GM12878 (cell line): ENCODE results near the gene MYO1D. TPM values are rescaled to one million over a fixed set of nuclear protein-coding genes. Genes with fewer than 3 reads are reported as not detected.

ENCODE experiments used
- ATAC-seq: fragments of 200-7000 bp; cut with Tn5 transposase; 3 replicates; pipeline ENCODE4 v1.9.1; 2020; ENCODE audit warnings: mild to moderate bottlenecking, moderate library complexity
- BruUV-seq: library from RNA; stranded (reverse); fragments of 400-500 nt; replicated peaks from 2 replicates; lab custom pipeline; 2021; lab: Mats Ljungman, UMichigan
- CTCF ChIA-PET: fragments of 300-600 bp; sonication (Branson Sonifier 250); formaldehyde crosslinking; extraction: SDS; loops from one replicate; lab custom pipeline; 2021; ENCODE audit warnings: inconsistent platforms; lab: Yijun Ruan, JAX
- POLR2A ChIA-PET: fragments of 350-600 bp; formaldehyde crosslinking; extraction: SDS; loops from one replicate; lab custom pipeline; 2021; ENCODE audit warnings: inconsistent platforms; lab: Charles Lee
- RAD21 ChIA-PET: fragments of 300-600 bp; sonication (Branson Sonifier 250); formaldehyde crosslinking; loops from one replicate; lab custom pipeline; 2023; ENCODE audit warnings: antibody characterized with exemption; ENCODE audit not compliant: unreplicated experiment; lab: Charles Lee
- SMC1A ChIA-PET: fragments of 300-600 bp; sonication (Branson Sonifier 250); formaldehyde crosslinking; loops from one replicate; lab custom pipeline; 2023; ENCODE audit not compliant: unreplicated experiment, uncharacterized antibody; lab: Charles Lee
- DNase-seq: peaks from one replicate; pipeline ENCODE4 v3.0.0-alpha.2; 2011; ENCODE audit warnings: low read depth, low spot score
- FAIRE-seq: peaks from 3 replicates; lab custom pipeline; 2011; peaks lifted over from hg19 to GRCh38; lab: Jason Lieb, UNC
- H2AFZ ChIP-seq: 2 replicates; pipeline ENCODE4 v1.6.0; 2011; ENCODE audit warnings: low read depth, low read length, control low read depth; ENCODE audit not compliant: control insufficient read depth
- H3K27ac ChIP-seq: 2 replicates; pipeline ENCODE4 v1.5.1; 2011; ENCODE audit warnings: control low read depth; ENCODE audit not compliant: control insufficient read depth, insufficient read depth
- H3K27me3 ChIP-seq, 2 experiments: replicated peaks in 1 of 2; 2 replicates each; pipeline versions ENCODE4 v1.6.0 to v1.6.1; 2011; ENCODE audit warnings: low read length in 1 of 2; ENCODE audit not compliant: control insufficient read depth in 2 of 2, insufficient read depth in 2 of 2
- H3K36me3 ChIP-seq, 2 experiments: 2 replicates each; pipeline ENCODE4 v1.5.1; 2011; ENCODE audit warnings: low read length in 1 of 2; ENCODE audit not compliant: control insufficient read depth in 2 of 2, insufficient read depth in 2 of 2
- H3K4me1 ChIP-seq: 2 replicates; pipeline ENCODE4 v1.6.1; 2011; ENCODE audit warnings: mild to moderate bottlenecking, low read length, moderate library complexity, mixed read lengths; ENCODE audit not compliant: control insufficient read depth, insufficient read depth
- H3K4me2 ChIP-seq: 2 replicates; pipeline ENCODE4 v1.6.0; 2011; ENCODE audit warnings: control low read depth; ENCODE audit not compliant: control insufficient read depth, insufficient read depth
- H3K4me3 ChIP-seq: fragments of 200-600 bp; sonication (generic); 2 replicates; pipeline ENCODE4 v1.5.1; 2016
- H3K79me2 ChIP-seq: 2 replicates; pipeline ENCODE4 v1.6.0; 2011; ENCODE audit warnings: low read length; ENCODE audit not compliant: control insufficient read depth, insufficient read depth
- H3K9ac ChIP-seq: 2 replicates; pipeline ENCODE4 v1.8.0; 2011; ENCODE audit warnings: low read length, control low read depth, mixed read lengths; ENCODE audit not compliant: control insufficient read depth, insufficient read depth
- H3K9me3 ChIP-seq: replicated peaks from 3 replicates; pipeline ENCODE4 v1.5.1; 2011; ENCODE audit warnings: mild to moderate bottlenecking, low read length; ENCODE audit not compliant: control insufficient read depth, insufficient read depth
- H4K20me1 ChIP-seq: 2 replicates; pipeline ENCODE4 v1.6.0; 2011; ENCODE audit not compliant: control insufficient read depth, insufficient read depth
- FOXM1 ChIP-seq: IDR thresholded peaks from 2 replicates; pipeline ENCODE4 v1.6.1; 2012; ENCODE audit warnings: low read depth, mild to moderate bottlenecking, inconsistent platforms, low read length, moderate library complexity
- NFXL1 ChIP-seq: fragments of 450-650 bp; IDR thresholded peaks from 2 replicates; pipeline ENCODE4 v1.6.1; 2017; ENCODE audit warnings: antibody characterized with exemption, mild to moderate bottlenecking, borderline replicate concordance
- NR2C2 ChIP-seq: IDR thresholded peaks from 2 replicates; pipeline ENCODE4 v1.6.1; 2011; ENCODE audit warnings: borderline replicate concordance, low read depth; ENCODE audit not compliant: control insufficient read depth, insufficient read length
- RCOR1 ChIP-seq: conservative IDR thresholded peaks from 2 replicates; pipeline ENCODE4 v1.6.1; 2012; ENCODE audit warnings: low read depth, low read length, improper control_type of control experiment
- SMAD1 ChIP-seq: fragments of 450-650 bp; IDR thresholded peaks from 2 replicates; pipeline ENCODE4 v1.6.1; 2018; ENCODE audit warnings: mild to moderate bottlenecking, low read depth; ENCODE audit not compliant: partially characterized antibody
- SMAD5 ChIP-seq: IDR thresholded peaks from 2 replicates; pipeline ENCODE4 v1.6.1; 2016; ENCODE audit warnings: antibody characterized with exemption, low read depth
- STAT1 ChIP-seq: fragments of 450-650 bp; conservative IDR thresholded peaks from 2 replicates; pipeline ENCODE4 v1.6.1; 2014; ENCODE audit warnings: antibody characterized with exemption, mild to moderate bottlenecking
- TBL1XR1 ChIP-seq: IDR thresholded peaks from 2 replicates; pipeline ENCODE4 v1.6.1; 2012; ENCODE audit warnings: low read depth, low read length, improper control_type of control experiment
- ZBED1 ChIP-seq: IDR thresholded peaks from 2 replicates; pipeline ENCODE4 v1.6.1; 2016; ENCODE audit warnings: borderline replicate concordance
- WGBS: methylation state at CpG from one replicate; pipeline ENCODE4 v1.1.6; 2016; ENCODE audit warnings: low lambda C conversion rate; ENCODE audit not compliant: insufficient replicate concordance, insufficient coverage; ENCODE audit errors: missing lambda C conversion rate; 5-methylcytosine and 5-hydroxymethylcytosine counted together
- in situ Hi-C: fragments of 300-500 bp; cut with MboI; formaldehyde crosslinking; loops from 9 replicates; pipeline ENCODE4 v1.14.3; 2018; ENCODE audit warnings: mixed read lengths
- intact Hi-C: fragments of 100-400 bp; cut with micrococcal nuclease; formaldehyde crosslinking; loops from one replicate; pipeline ENCODE4 v1.14.2; 2022; ENCODE audit not compliant: unreplicated experiment
- polyA plus RNA-seq, 11 experiments: library from polyadenylated mRNA; depleted of rRNA in 4 of 11; unstranded in 6 of 11; stranded (reverse) in 5 of 11; fragments of >200 nt; fragmentation: Nextera tagmentation in 4 of 11; fragmentation: Illumina TruSeq in 1 of 11; extraction: Ambion mirVana in 4 of 11; extraction: Trizol in 1 of 11; gene quantifications; 1 replicate in 1 of 11; 2 replicates in 10 of 11; pipeline versions ENCODE4 v1.2.1 to v1.2.3, GENCODE V29; 2011 to 2016; ENCODE audit warnings: inconsistent platforms in 2 of 11, missing spikeins in 2 of 11, low read depth in 1 of 11
- total RNA-seq, 4 experiments: library from RNA; depleted of rRNA in 3 of 4; stranded (reverse); fragments of >200 nt in 3 of 4; fragmentation: Illumina TruSeq in 1 of 4; extraction: Trizol in 1 of 4; gene quantifications; 2 replicates each; pipeline versions ENCODE4 v1.2.1 to v1.2.3, GENCODE V29; 2013 to 2021
- TF ChIP-seq, protein P1 (sequence below): IDR thresholded peaks from 2 replicates; pipeline ENCODE4 v1.6.1; 2011; ENCODE audit warnings: low read depth, low read length, improper control_type of control experiment, borderline replicate concordance
- TF ChIP-seq, protein P2 (sequence below): fragments of 450-650 bp; IDR thresholded peaks from 2 replicates; pipeline ENCODE4 v1.6.1; 2017; ENCODE audit warnings: mild to moderate bottlenecking, low read depth, inconsistent platforms; ENCODE audit not compliant: poor library complexity, severe bottlenecking

MYO1D gene
- total and polyA plus RNA-seq, 10 of the 15 experiments (the other 5 are each of a cell fraction or from before 2014, with no cell fraction given): 1.8 to 37.7 (median 25.4) TPM

DNA sequence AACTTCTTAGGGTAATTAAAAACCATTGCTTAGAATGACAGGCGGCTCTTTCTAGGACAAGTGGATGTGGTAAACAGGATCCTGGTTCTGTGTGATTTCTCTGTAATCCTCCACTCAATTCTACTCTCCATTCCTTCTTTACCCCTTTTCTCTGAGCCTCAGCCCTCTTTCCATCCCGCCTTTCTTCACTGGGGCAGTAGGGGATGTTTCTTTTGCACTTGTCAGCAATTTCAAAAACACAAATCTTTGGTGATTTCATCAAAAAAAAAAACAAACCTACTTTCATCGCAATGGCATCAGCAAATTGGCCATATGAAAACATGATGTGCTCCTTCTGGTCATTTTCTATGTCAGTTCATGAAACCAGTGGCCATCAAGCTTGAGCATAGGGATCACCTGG, 285.5 kb downstream of the MYO1D start:
- H3K4me1 ChIP-seq: peaks cover 11% of the 10 kb centered on the region
- TF ChIP-seq, protein P1, sequence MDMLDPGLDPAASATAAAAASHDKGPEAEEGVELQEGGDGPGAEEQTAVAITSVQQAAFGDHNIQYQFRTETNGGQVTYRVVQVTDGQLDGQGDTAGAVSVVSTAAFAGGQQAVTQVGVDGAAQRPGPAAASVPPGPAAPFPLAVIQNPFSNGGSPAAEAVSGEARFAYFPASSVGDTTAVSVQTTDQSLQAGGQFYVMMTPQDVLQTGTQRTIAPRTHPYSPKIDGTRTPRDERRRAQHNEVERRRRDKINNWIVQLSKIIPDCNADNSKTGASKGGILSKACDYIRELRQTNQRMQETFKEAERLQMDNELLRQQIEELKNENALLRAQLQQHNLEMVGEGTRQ: no peak
- TF ChIP-seq TBL1XR1: no peak
- TF ChIP-seq, all 136 proteins: peak for 0
- CTCF ChIA-PET: interaction anchor here (1.8 to 3.8 kb wide), 3 partner anchors 16 to 108 kb away, joined by 6 to 21 read pairs (median 8); no protein-coding TSS in a partner anchor
- in situ Hi-C loops (no loop called here), intact Hi-C loops (no loop called here)
- RAD21 ChIA-PET: no interaction called here
- Histone ChIP-seq H3K4me2 (no peak overlapping the region), H3K79me2 (no peaks in the 10 kb centered on the region), H3K4me3 (no peak overlapping the region), H2AFZ (no peak overlapping the region), H4K20me1 (no peaks in the 10 kb centered on the region), H3K27me3 (no peaks in the 10 kb centered on the region), H3K36me3 (no peaks in the 10 kb centered on the region), H3K27ac (no peak overlapping the region), H3K9ac (no peak overlapping the region), H3K9me3 (no peaks in the 10 kb centered on the region)
- ATAC-seq (no peak), DNase-seq (no peak), FAIRE-seq (no peak)
- BruUV-seq: no TSS peak
- POLR2A ChIA-PET: interaction anchor here (0.7 kb wide), 1 partner anchor 881 kb away, joined by 3 read pairs; no protein-coding TSS in a partner anchor
- 90% methylated on average over 3 of the region's 3 CpGs for WGBS
- SMC1A ChIA-PET: interaction anchor here (0.8 to 2.0 kb wide), 3 partner anchors 11 to 38 kb away, joined by 3 to 6 read pairs (median 3); no protein-coding TSS in a partner anchor

DNA sequence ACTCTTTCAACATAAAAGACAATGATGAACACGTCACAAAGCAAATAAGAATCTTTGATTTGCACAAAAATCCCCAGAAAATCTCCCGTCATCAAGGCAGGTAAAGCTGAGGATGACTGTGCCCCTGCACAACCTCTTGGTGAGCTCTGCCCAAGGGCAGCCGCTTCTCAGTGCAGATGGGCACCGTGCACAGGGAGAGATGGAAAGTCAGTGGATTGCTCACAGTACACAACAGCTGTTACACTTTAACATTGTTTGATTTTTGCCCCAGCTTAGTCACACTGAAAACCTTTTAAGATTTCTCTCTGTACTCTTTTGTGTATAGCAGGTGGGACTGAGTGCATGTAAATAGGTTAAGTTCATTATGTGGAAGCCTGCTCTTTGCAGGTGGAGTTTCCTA, 285.9 kb downstream of the MYO1D start:
- Histone ChIP-seq H4K20me1 (no peaks in the 10 kb centered on the region), H3K79me2 (no peaks in the 10 kb centered on the region), H3K4me2 (no peak overlapping the region), H3K4me3 (no peak overlapping the region), H3K27me3 (no peaks in the 10 kb centered on the region), H2AFZ (no peak overlapping the region), H3K27ac (no peak overlapping the region)
- WGBS: 85% methylated on average over 4 of the region's 4 CpGs
- ChIA-PET SMC1A (interaction anchor here (0.8 to 3.7 kb wide), 10 partner anchors 10 to 128 kb away, joined by 3 to 29 read pairs (median 4); no protein-coding TSS in a partner anchor), POLR2A (interaction anchor here (1.0 kb wide), 1 partner anchor 22 kb away, joined by 4 read pairs; no protein-coding TSS in a partner anchor), CTCF (interaction anchor here (1.2 to 3.8 kb wide), 8 partner anchors 14 to 129 kb away, joined by 3 to 21 read pairs (median 6); no protein-coding TSS in a partner anchor)
- in situ Hi-C loops: no loop called here
- intact Hi-C loops: no loop called here
- no TSS peak for BruUV-seq
- DNase-seq (no peak), FAIRE-seq (no peak), ATAC-seq (no peak)
- no peak for TF ChIP-seq FOXM1
- TF ChIP-seq RCOR1: no peak
- no peak for TF ChIP-seq NFXL1
- TF ChIP-seq, protein P2, sequence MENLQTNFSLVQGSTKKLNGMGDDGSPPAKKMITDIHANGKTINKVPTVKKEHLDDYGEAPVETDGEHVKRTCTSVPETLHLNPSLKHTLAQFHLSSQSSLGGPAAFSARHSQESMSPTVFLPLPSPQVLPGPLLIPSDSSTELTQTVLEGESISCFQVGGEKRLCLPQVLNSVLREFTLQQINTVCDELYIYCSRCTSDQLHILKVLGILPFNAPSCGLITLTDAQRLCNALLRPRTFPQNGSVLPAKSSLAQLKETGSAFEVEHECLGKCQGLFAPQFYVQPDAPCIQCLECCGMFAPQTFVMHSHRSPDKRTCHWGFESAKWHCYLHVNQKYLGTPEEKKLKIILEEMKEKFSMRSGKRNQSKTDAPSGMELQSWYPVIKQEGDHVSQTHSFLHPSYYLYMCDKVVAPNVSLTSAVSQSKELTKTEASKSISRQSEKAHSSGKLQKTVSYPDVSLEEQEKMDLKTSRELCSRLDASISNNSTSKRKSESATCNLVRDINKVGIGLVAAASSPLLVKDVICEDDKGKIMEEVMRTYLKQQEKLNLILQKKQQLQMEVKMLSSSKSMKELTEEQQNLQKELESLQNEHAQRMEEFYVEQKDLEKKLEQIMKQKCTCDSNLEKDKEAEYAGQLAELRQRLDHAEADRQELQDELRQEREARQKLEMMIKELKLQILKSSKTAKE: no peak
- no peak for TF ChIP-seq NR2C2
- no peak for TF ChIP-seq ZBED1
- no peak for TF ChIP-seq STAT1
- TF ChIP-seq SMAD1: no peak
- TF ChIP-seq SMAD5: no peak
- TF ChIP-seq, all 136 proteins: peak for 0
- H3K9ac ChIP-seq: no peak overlapping the region
- no peaks in the 10 kb centered on the region for H3K36me3 ChIP-seq
- RAD21 ChIA-PET: interaction anchor here (1.7 kb wide), 1 partner anchor 107 kb away, joined by 4 read pairs; no protein-coding TSS in a partner anchor
- peaks cover 7% of the 10 kb centered on the region for H3K4me1 ChIP-seq
- no peaks in the 10 kb centered on the region for H3K9me3 ChIP-seq
